ENCODE results near the gene GRID2IP. TPM values are rescaled to one million over a fixed set of nuclear protein-coding genes. Genes with fewer than 3 reads are reported as not detected.

GRID2IP gene
- total and polyA plus RNA-seq, 7 donors, result 0.23 to 0.39 TPM; not detected in 5

DNA sequence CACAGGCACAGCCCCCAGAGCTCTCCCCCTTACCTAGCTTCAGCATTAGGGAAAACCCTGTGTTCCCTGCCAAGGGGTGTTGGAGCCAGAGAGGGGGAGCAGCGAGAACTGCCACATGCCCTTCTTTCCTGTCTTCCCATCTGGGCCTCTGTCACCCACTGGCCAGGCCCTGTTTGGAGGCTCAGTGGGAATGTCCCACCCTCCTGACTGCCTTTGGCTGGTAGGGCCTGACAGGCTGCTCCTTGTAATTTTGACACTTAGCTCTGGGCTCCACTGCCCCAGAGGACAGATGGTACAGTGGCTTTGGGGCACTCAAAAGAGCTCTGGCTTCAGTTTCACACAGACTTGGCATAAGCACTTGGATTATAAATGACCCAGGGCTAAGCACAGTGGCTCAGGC lies 50.6 kb downstream of the GRID2IP start:
- intact Hi-C loops (cut with DNase I), result no loop called here
- WGBS, 2 donors, result 88 to 95% methylated on average over 1 of the region's 1 CpG
- H3K4me1 ChIP-seq, result peaks cover 0 to 19% (median 17%) of the 10 kb centered on the region in 4 donors
- no peak for DNase-seq
- peaks cover 0 to 22% (median 19%) of the 10 kb centered on the region in 3 donors for H3K27me3 ChIP-seq
- no peak overlapping the region for H3K4me3 ChIP-seq
- no peak overlapping the region for H3K27ac ChIP-seq
- H3K36me3 ChIP-seq, result no peaks in the 10 kb centered on the region
- TF ChIP-seq EP300 (IDR thresholded peaks at IDR 0.05) (no peak), POLR2A (IDR thresholded peaks at IDR 0.05) (no peak), POLR2AphosphoS5 (IDR thresholded peaks at IDR 0.05) (no peak)
- TF ChIP-seq, protein P1, sequence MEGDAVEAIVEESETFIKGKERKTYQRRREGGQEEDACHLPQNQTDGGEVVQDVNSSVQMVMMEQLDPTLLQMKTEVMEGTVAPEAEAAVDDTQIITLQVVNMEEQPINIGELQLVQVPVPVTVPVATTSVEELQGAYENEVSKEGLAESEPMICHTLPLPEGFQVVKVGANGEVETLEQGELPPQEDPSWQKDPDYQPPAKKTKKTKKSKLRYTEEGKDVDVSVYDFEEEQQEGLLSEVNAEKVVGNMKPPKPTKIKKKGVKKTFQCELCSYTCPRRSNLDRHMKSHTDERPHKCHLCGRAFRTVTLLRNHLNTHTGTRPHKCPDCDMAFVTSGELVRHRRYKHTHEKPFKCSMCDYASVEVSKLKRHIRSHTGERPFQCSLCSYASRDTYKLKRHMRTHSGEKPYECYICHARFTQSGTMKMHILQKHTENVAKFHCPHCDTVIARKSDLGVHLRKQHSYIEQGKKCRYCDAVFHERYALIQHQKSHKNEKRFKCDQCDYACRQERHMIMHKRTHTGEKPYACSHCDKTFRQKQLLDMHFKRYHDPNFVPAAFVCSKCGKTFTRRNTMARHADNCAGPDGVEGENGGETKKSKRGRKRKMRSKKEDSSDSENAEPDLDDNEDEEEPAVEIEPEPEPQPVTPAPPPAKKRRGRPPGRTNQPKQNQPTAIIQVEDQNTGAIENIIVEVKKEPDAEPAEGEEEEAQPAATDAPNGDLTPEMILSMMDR (IDR thresholded peaks at IDR 0.05), result no peak
- no peaks in the 10 kb centered on the region for H3K9me3 ChIP-seq

DNA sequence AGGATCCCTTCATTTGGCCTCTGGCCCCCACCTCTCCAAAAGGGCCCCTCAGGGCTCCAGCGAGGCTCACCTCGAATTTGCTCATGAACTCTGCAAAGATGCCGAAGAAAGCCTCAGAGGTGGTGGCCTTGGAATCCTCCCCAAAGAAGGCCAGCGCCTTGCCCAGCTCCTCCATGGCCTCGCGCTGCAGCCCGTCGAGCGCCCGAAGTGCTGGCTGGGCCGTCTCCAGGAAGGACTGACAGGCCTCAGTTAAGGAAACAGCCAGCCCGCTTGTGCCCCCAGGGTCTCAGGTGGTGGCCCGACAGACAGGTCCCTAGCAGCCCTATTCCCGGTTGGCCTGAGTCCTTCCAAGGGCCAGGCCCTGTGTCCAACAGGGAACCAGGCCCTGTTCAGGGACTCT lies 53.3 kb downstream of the GRID2IP start:
- no peak for TF ChIP-seq POLR2A (IDR thresholded peaks at IDR 0.05)
- TF ChIP-seq POLR2AphosphoS5 (IDR thresholded peaks at IDR 0.05), result no peak
- no peak for TF ChIP-seq EP300 (IDR thresholded peaks at IDR 0.05)
- TF ChIP-seq, protein P1 (IDR thresholded peaks at IDR 0.05), result no peak

DNA sequence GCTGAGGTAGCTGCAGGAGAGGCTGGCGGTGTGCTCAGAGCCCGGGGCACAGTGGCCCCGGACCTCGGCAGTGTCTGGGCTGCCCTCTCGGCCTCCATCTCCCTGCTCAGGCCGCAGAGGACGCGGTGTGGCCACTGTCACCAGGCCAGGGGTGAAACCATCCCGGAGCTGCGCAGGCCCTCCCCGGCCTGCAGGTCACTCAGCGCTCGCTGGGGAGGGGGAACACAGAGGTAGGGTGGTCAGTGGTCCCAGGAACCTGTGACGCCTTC lies 53.7 kb downstream of the GRID2IP start:
- Histone ChIP-seq H3K27ac (no peak overlapping the region), H3K4me3 (no peak overlapping the region), H3K36me3 (no peaks in the 10 kb centered on the region), H3K27me3 (no peaks in the 10 kb centered on the region), H3K9me3 (no peaks in the 10 kb centered on the region), H3K4me1 (no peaks in the 10 kb centered on the region)
- TF ChIP-seq, protein P1 (IDR thresholded peaks at IDR 0.05), result no peak
- TF ChIP-seq POLR2A (IDR thresholded peaks at IDR 0.05) (no peak), POLR2AphosphoS5 (IDR thresholded peaks at IDR 0.05) (no peak), EP300 (IDR thresholded peaks at IDR 0.05) (no peak)
- DNase-seq, result no peak
- intact Hi-C loops (cut with DNase I), result no loop called here
- WGBS, 2 donors, result 96 to 97% methylated on average over 14 of the region's 14 CpGs

More for the DNA sequence above, 53.3 kb downstream of the GRID2IP start:
- intact Hi-C loops (cut with DNase I), result no loop called here
- WGBS, 2 donors, result 88 to 89% methylated on average over 14 of the region's 14 CpGs
- Histone ChIP-seq H3K4me1 (peaks cover 0 to 2% (median 1%) of the 10 kb centered on the region in 4 donors), H3K4me3 (no peak overlapping the region), H3K27me3 (peaks cover 0 to 3% (median 2%) of the 10 kb centered on the region in 3 donors), H3K27ac (no peak overlapping the region), H3K9me3 (no peaks in the 10 kb centered on the region), H3K36me3 (no peaks in the 10 kb centered on the region)
- no peak for DNase-seq

DNA sequence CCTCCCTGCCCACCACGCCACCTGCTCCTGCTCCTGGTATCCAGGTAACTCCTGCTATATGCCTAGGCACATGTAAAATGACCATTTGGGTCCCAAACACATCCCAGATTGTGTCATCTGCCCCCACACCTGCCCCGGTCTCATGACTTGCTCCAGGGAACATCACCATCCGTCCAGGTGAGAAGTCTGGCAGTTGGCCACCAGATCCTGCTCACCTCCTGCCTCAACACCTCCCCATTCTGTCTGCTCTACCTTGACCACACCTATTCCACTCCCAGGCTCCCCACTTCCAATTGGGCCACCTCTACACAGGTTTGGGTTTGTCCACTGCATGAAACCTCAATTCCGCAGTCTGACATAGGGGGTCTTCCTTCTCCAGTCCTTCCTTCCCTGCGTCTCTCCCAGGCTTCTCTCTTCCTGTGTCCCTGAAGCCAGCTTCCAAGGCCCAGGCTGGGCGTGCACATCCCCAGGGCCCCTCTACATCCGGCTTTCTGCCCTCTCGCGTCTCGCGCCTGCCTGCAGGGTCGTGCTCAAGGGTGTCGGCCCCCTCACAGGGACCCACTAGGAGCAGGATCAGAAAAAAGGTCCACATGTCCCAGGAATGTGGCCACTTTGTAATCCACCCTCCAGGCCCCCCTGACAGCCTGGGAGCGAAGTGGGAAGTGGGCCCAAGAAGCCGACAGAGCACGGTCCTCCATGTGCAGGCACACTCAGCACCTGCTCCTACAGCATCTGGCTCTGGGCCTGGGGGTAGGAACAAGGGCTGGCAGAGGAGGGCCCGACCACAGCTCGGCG lies 54.2 kb downstream of the GRID2IP start:
- 81 to 87% methylated on average over 19 of the region's 19 CpGs for WGBS, 2 donors
- H3K4me3 ChIP-seq, result no peak overlapping the region
- no peaks in the 10 kb centered on the region for H3K9me3 ChIP-seq
- H3K27ac ChIP-seq, result no peak overlapping the region
- H3K36me3 ChIP-seq, result no peaks in the 10 kb centered on the region
- no peak for TF ChIP-seq POLR2AphosphoS5 (IDR thresholded peaks at IDR 0.05)
- intact Hi-C loops (cut with DNase I), result no loop called here
- H3K4me1 ChIP-seq, result no peaks in the 10 kb centered on the region
- no peaks in the 10 kb centered on the region for H3K27me3 ChIP-seq
- no peak for DNase-seq

- Histone ChIP-seq H3K27ac (no peak overlapping the region), H3K4me3 (no peak overlapping the region), H3K9me3 (no peaks in the 10 kb centered on the region), H3K4me1 (no peaks in the 10 kb centered on the region), H3K36me3 (no peaks in the 10 kb centered on the region), H3K27me3 (no peaks in the 10 kb centered on the region)
- intact Hi-C loops (cut with DNase I), result no loop called here
- TF ChIP-seq, protein P1 (IDR thresholded peaks at IDR 0.05), result no peak
- TF ChIP-seq POLR2AphosphoS5 (IDR thresholded peaks at IDR 0.05), result no peak
- no peak for TF ChIP-seq POLR2A (IDR thresholded peaks at IDR 0.05)
- no peak for TF ChIP-seq EP300 (IDR thresholded peaks at IDR 0.05)
- WGBS, 2 donors, result 88 to 95% methylated on average over 6 of the region's 6 CpGs
- DNase-seq, result no peak
Measured at GRCh38 chr7:6495597-6496262, 55.5 kb downstream of the GRID2IP start.

Measured in sigmoid colon (tissue), 7 donors.